Bronchial epithelial cell (primary cell): ENCODE data around the gene GLP2R. TPM values are rescaled to one million over a fixed set of nuclear protein-coding genes. Genes with fewer than 3 reads are reported as not detected.
A peak's percentile ranks its signal among the peaks of the same experiment; 100 is the strongest.

Source experiments
- DNase-seq: peaks from one replicate; pipeline ENCODE4 v3.0.0-alpha.2; 2010; ENCODE audit warnings: low read depth
- FAIRE-seq: peaks from 2 replicates; lab custom pipeline; 2011; peaks lifted over from hg19 to GRCh38; lab: Jason Lieb, UNC
- H3K27me3 ChIP-seq: 2 replicates; pipeline ENCODE4 v1.5.1; 2011; ENCODE audit warnings: low read length; ENCODE audit not compliant: control insufficient read depth, insufficient read depth
- H3K36me3 ChIP-seq: 2 replicates; pipeline ENCODE4 v1.5.1; 2011; ENCODE audit warnings: low read length; ENCODE audit not compliant: control insufficient read depth, insufficient read depth
- H3K4me3 ChIP-seq: 2 replicates; pipeline ENCODE4 v1.5.1; 2011; ENCODE audit warnings: mild to moderate bottlenecking, low read depth, low read length, control low read depth
- total RNA-seq: library from RNA; depleted of rRNA; stranded (reverse); fragments of >200 nt; gene quantifications from 2 replicates; pipeline ENCODE4 v1.2.1, GENCODE V29; 2014
- TF ChIP-seq, protein P1 (sequence below): IDR thresholded peaks from 2 replicates; pipeline ENCODE4 v1.5.1; 2011; ENCODE audit warnings: mild to moderate bottlenecking, moderate library complexity, low read length, control low read depth, inconsistent platforms; ENCODE audit not compliant: insufficient read depth, severe bottlenecking

GLP2R gene
- total RNA-seq, 1 donor from 2014 or later, result under 0.01 TPM

DNA sequence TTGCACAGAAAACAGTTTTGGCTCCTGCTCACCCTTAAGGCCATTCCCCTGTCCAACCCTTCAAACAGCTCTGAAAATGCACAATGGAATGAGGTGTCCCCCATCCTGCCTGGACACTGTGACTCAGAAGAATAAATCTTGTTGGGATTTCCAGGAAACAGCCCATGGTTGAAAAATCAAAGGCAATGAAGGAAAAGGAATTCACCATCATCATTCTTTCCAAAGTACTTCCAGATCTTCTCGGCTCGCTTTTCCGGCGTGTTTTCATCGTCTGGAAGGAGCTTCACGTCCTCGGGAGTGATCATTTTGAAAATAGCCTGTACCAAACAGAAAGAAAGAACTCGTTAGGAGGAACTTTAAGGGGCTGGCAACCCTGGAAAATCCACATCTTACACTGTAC, 75.1 kb downstream of the GLP2R start:
- FAIRE-seq, result no peak
- peak; percentile 8 for DNase-seq

GRCh38 chr17:9902120-9902519, 76.4 kb downstream of the GLP2R start:
- no peak overlapping the region for H3K4me3 ChIP-seq
- no peak for FAIRE-seq
- DNase-seq, result no peak
- no peaks in the 10 kb centered on the region for H3K36me3 ChIP-seq
- H3K27me3 ChIP-seq, result no peaks in the 10 kb centered on the region
- TF ChIP-seq, protein P1, sequence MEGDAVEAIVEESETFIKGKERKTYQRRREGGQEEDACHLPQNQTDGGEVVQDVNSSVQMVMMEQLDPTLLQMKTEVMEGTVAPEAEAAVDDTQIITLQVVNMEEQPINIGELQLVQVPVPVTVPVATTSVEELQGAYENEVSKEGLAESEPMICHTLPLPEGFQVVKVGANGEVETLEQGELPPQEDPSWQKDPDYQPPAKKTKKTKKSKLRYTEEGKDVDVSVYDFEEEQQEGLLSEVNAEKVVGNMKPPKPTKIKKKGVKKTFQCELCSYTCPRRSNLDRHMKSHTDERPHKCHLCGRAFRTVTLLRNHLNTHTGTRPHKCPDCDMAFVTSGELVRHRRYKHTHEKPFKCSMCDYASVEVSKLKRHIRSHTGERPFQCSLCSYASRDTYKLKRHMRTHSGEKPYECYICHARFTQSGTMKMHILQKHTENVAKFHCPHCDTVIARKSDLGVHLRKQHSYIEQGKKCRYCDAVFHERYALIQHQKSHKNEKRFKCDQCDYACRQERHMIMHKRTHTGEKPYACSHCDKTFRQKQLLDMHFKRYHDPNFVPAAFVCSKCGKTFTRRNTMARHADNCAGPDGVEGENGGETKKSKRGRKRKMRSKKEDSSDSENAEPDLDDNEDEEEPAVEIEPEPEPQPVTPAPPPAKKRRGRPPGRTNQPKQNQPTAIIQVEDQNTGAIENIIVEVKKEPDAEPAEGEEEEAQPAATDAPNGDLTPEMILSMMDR, result no peak

More for the DNA sequence above, 75.1 kb downstream of the GLP2R start:
- TF ChIP-seq, protein P1, result no peak
- no peak overlapping the region for H3K4me3 ChIP-seq
- H3K36me3 ChIP-seq, result no peaks in the 10 kb centered on the region
- H3K27me3 ChIP-seq, result no peaks in the 10 kb centered on the region

GRCh38 chr17:9904277-9905077, 78.8 kb downstream of the GLP2R start:
- DNase-seq (no peak), FAIRE-seq (no peak)
- H3K36me3 ChIP-seq, result no peaks in the 10 kb centered on the region
- H3K4me3 ChIP-seq, result no peak overlapping the region
- H3K27me3 ChIP-seq, result no peaks in the 10 kb centered on the region
- TF ChIP-seq, protein P1, result no peak

- Histone ChIP-seq H3K36me3 (no peaks in the 10 kb centered on the region), H3K27me3 (no peaks in the 10 kb centered on the region), H3K4me3 (no peak within 1 kb of the TSS)
- TF ChIP-seq, protein P1, result no peak
- DNase-seq (no peak), FAIRE-seq (no peak)
These were observed 79.3 kb downstream of the GLP2R start, which contains the start of gene RCVRN for GRCh38 chr17:9905078-9905415. TSS of gene RCVRN (minus strand) at chr17:9905271. CDS start at chr17:9905180, 91 bp downstream.

DNA sequence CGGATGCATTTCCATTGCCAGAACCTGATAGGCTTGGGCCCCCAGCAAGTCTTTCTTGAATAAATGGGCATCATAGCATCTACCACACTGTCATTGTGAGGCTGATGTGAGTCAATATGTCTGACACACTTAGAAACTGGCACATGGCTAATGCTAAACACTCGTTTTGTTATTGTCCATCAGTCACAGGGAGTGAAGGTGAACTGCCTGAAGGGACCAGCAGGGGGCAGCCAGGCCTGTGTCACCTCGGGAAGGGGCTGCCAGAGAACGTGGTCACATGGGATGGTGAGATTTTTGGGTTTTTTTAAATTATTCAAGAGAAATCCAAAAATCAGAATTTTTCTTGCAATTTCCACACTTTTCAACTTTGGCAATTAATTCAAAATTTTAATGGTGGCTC, 80.2 kb downstream of the GLP2R start:
- TF ChIP-seq, protein P1, result no peak
- H3K36me3 ChIP-seq, result no peaks in the 10 kb centered on the region
- H3K27me3 ChIP-seq, result no peaks in the 10 kb centered on the region
- DNase-seq (no peak), FAIRE-seq (no peak)
- H3K4me3 ChIP-seq, result no peak overlapping the region
